HG03457 (cell line): ENCODE results near the gene MIS18BP1.
A peak's percentile ranks its signal among the peaks of the same experiment; 100 is the strongest.
"Not testable (repeated sequence)": the region's sequence is repeated elsewhere in the genome, so short reads cannot be mapped to it uniquely, and the experiment has no call there.

Experiments used
- ATAC-seq: cut with Tn5 transposase; IDR thresholded peaks from one replicate; pipeline ENCODE4 v1.9.1; 2021; ENCODE audit warnings: moderate number of reproducible peaks; ENCODE audit not compliant: unreplicated experiment

Gene MIS18BP1

DNA sequence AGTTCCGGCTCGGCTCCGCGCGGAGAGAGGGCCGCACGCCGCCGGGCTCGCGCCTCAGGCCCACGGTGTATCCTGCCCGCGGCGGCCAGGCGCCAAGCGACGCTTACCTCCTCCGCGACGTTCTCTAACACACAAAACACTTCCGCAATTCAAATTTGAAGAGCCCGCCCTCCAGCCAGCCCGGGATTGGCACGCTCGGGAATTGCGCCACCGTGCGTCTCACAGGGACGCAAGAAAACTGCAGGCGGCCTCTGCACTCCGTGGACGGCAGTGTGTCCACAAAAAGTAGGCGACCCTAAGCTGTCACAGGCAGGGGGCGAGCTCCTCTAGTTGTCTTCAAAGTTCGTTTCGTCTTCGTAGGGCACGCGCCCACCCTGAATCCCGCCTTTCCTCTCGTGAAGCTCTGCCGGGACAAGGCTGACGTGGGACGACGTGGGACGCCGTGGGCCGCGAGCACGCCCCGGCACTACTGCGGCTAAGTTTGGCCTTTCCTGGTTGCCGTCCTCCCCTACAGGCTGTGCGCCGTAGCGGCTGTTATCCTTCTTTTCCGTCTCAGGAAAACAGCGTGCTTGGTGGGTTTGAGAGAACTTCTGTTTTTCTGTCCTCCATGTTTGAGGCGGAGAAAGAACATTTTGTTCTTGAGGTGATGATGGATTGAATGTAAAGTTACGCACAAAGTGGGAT lies at the start of gene MIS18BP1:
MIS18BP1 (minus strand) TSS at position 133 of the 684 bp plus-strand sequence. CDS start 5,916 bp downstream, outside the sequence.
- ATAC-seq = peak; percentile 78

DNA sequence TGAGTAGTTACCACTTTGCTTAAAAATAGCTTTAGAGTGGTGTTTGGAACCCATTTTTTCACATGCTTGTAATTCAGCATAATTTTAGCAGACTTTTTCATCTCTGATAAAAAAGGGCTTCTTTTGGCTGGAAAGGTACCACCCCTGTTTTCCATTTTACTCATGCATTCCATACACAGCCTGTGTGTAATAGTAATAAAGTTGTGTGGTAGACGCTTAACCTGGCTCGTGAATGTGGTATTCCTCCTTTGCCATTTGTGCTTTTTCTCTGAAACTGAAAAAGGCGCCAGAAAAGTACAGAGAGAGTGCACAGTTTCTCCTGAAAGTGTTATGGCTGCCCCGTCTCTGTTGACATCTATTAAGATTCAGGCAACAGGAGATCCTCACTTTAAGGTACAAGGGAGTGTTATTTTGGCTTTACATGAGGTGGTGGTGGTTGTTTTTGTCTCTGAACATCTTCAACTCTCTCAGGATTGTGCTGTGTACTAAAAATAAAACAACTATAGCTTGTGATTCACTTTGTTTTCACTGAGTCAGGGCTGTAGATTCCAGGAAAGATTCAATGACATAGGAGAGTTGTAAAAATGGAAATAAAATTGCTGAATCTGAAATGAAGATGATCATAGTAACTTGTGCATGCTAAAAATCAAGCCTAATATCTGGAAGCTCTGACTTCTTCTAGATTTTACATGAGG lies 45.6 kb upstream of the MIS18BP1 start:
- no peak for ATAC-seq

- ATAC-seq = not testable (repeated sequence)
Observed at GRCh38 chr14:45294796-45295195, 41.8 kb upstream of the MIS18BP1 start.

DNA sequence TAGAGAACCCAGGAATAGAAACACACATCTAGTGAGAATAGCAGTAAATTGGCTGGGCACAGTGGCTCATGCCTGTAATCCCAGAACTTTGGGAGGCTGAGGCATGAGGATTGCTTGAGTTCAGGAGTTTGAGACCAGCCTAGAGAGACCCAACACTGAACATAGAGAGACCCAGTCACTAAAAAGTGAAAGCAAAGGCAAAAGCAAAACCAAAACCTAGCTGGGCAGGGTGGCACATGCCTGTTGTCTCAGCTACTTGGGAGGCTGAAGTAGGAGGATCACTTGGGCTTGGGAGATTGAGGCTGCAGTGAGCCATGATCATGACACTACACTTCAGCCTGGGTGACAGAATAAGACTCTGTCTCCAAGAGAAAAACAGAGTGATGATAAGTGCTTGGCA lies 37.5 kb upstream of the MIS18BP1 start:
- no peak for ATAC-seq

DNA sequence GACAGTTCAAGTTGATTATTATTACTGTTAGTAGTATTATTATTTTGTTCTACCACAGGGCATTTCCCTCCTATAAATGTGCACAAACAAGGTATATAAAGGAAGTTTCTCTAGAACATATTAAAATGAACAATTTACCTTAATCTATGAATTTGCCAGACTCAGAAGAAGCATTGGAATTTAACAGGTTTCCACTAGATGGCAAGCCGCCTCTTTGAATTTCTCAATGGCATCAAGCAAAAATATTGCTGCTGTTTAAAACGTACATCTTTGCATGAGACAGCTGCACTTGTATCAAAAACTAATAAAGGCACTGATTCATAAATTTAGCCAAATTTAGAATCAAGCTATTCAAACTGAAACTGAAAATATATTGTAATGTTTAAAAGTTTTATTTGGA lies 34.6 kb upstream of the MIS18BP1 start:
- no peak for ATAC-seq

DNA sequence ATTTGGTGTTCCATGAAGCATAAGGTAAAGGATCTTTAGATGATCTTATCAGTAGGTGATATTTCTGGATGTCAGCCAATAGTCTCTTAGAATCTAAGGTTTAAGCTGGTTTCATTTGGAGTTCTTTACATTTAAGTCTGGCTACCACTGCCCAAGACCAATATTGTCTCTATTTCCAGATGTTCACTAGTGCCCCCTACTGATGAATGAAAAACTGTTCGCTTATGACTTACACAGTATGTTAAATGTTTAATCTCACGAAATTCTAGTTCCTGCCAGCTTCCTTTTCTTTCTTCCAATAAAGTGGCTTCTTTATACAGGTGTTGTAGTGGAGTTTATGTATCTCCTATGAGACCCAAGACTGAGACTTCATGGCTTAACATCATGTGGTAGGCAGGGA lies 31.8 kb upstream of the MIS18BP1 start:
- no peak for ATAC-seq

DNA sequence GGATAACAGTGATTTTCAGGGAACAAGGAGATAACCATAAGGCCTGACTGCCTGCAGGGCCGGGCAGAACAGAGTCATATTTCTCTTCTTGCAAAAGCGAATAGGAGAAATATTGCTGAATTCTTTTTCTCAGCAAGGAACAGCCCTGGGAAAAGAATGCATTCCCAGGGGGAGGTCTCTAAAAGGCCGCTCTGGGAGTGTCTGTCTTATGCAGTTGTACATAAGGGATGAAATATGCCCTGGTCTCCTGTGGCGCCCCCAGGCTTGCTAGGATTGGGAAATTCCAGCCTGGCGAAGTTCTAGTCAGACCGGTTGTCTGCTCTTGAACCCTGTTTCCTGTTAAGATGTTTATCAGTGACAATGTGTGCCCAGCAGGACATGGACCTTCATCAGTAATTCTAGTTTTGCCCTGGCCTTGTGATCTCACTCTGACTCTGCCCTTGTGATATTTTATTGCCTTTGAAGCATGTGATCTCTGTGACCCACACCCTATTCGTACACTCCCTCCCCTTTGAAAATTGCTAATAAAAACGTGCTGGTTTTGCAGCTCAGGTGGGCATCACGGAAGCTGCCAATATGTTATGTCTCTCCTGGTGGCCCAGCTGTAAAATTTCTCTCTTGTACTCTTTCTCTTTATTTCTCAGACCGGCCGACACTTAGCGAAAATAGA lies 28.9 kb upstream of the MIS18BP1 start:
- ATAC-seq = not testable (repeated sequence)

GRCh38 chr14:45271858-45272537 lies 19.0 kb upstream of the MIS18BP1 start:
- ATAC-seq = no peak

- ATAC-seq = no peak
Observed at GRCh38 chr14:45270031-45270430, 17.0 kb upstream of the MIS18BP1 start.

DNA sequence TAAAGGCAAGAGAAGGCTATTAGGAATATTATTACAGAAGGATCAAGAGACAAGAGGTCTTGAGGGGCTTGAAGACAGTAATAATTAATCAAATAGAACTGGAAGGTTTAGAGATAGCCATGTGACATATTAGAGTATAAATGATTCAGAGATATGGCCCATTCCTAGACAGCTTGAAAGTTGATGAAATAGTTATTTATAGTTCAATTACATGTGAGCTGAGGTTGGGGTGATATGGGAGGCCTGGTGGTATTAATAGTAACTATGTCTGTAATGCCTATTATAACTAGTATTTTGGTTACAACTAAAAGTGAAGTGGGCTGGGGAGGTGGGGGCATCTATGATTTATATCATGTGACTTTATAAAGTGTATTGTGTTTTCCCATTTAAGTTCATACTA lies 14.1 kb upstream of the MIS18BP1 start:
- no peak for ATAC-seq

DNA sequence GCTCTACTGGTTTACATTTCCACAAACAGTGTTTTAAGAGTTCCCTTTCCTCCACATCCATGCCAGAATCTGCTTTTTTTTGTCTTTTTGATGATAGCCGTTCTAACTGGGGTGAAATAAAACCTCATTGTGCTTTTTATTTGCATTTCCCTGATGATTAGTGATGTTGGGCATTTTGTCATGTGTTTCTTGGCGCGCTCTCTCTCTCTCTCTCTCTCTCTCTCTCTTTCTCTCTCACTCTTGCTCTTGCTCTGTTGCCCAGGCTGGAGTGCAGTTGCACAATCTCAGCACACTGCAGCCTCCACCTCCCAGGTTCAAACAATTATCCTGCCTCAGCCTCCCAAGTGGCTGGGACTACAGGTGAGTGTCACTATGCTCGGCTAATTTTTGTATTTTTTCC lies 9.6 kb upstream of the MIS18BP1 start:
- ATAC-seq = no peak

GRCh38 chr14:45261209-45261608 lies 8.2 kb upstream of the MIS18BP1 start:
- no peak for ATAC-seq

DNA sequence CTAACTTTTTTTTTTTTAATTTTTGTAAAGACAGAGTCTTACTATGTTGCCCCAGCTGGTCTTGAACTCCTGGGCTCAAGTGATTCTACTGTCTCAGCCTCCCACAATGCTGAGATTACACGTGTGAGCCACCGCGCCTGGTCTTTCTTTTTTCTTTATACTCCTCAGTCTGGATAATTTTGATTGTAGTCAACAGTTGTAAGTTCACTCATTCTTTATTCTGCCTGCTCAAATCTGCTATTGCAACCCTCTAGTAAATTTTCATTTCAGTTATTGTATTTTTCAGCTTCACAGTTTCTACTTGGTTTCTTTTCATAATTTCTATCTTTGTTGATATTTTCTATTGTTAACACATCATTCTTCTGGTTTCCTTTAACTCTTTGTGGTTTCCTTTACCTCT lies 5.8 kb upstream of the MIS18BP1 start:
- no peak for ATAC-seq

- no peak for ATAC-seq
Observed at GRCh38 chr14:45258073-45258472, 5.1 kb upstream of the MIS18BP1 start.

DNA sequence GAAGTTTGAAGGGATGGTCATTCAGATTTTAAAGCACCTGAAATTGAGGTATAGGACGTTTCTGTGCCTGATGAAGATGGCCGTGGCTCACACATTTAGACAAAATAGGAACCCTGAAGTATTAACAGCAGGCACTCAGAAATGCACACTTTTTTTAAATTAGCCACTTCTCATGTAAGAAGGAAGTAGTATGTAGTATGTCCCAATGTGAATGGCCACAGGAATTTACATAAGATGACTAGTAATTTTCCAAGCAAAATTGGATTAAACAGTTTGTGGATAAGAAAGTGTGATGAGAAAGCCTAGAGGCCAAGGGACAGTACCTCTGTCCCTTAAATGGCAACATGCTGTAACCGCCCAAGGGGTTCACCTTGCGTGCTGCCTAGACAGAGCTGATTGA lies 1.8 kb upstream of the MIS18BP1 start:
- no peak for ATAC-seq

GRCh38 chr14:45253754-45254310 lies 830 bp upstream of the MIS18BP1 start:
- no peak for ATAC-seq

GRCh38 chr14:45252366-45253069 lies 484 bp downstream of the MIS18BP1 start:
- no peak for ATAC-seq

DNA sequence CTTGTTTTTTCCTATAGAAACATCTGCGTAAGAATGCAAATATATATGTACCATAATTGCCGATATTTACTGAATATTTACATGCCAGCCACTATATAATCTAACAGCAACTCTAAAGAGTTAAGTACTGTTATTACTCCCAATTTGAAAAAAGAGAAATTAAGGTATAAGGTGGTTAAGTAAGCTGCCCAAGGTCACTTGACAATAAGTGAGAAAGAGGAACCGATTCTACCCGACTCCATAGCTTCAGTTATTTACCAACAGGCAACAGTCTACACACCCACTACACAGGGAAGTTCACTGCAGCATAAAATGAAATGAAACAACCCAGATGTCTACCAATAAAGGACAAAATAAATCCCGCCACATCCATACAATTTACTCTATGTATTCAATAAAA lies 1.1 kb downstream of the MIS18BP1 start:
- ATAC-seq = peak; percentile 59

- no peak for ATAC-seq
Observed at GRCh38 chr14:45249856-45250575, 3.0 kb downstream of the MIS18BP1 start.

DNA sequence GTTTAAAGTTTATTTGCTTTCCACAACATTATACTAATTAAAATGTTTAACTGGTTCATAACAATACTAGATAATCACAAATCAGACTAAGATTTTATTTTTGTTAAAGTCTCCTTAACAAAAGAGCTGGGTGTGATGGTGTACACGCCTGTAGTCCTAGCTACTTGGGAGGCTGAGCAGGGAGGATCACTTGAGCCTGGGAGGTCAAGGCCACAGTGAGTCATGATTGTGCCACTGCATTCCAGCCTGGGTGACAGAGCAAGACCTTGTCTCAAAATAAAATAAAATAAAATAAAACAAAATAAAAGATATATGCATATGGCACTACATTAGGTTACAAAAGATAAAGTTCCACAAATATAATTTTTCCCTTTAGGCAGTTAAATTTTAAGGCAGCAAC lies 5.6 kb downstream of the MIS18BP1 start:
- ATAC-seq = no peak
